ENCODE results near the gene ADGRB3. TPM values are rescaled to one million over a fixed set of nuclear protein-coding genes. Genes with fewer than 3 reads are reported as not detected.

ADGRB3 gene
- 0.20 TPM for total RNA-seq

DNA sequence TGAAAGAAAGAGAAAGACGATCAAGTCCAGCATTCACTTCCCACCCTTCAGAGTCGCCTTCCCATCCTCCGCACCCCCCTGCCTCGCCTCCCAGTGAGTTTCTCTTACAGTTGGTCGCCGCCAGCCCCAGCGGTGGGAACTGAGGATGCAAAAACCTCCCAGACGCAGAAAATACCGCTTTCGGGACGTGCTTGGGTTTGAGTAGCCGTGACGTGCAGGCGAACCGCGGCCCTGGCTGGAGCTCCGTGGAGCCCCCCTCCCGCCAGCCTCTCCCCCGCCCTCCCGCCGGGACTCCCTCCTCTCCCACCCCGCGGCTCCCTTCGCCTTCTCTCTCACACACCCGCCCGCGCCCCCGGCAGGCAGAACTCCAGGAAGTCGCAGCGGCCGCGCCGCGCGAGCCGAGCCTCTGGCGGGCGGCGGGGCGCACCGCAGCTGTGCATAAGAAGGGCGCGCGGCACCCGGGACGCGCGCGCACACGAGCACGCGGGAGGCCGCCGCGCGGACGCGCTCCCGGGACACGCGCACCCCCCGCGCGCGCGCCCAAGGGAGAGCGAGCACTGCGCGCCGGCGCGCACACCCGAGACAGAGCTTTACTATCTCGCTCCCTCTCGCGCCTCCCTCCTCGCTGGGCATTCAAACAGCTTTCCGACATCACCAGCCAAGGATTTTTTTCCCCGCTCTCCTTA lies at the start of gene ADGRB3:
ADGRB3 (plus strand) TSS at position 557 of the 686 bp plus-strand sequence. CDS start 3,394 bp downstream, outside the sequence.
- ATAC-seq: peak; percentile 71

DNA sequence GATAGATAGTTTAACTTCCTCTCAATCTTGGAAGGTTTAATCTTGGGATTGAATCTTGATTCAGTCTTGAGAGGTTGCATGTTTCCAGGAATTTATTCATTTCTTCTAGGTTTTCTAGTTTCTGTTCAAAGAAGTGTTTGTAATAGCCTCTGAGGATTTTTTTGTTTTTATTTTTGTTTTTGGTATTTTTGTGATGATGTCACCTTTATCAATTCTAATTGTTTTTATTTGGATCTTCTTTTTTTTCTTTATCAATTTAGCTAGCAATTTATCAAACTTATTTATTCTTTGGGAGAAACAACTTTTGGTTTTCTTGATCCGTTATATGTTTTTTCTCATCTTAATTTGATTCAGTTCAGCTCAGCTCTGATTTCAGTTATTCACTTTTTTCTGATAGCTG lies 41.5 kb upstream of the ADGRB3 start:
- ATAC-seq: no peak

DNA sequence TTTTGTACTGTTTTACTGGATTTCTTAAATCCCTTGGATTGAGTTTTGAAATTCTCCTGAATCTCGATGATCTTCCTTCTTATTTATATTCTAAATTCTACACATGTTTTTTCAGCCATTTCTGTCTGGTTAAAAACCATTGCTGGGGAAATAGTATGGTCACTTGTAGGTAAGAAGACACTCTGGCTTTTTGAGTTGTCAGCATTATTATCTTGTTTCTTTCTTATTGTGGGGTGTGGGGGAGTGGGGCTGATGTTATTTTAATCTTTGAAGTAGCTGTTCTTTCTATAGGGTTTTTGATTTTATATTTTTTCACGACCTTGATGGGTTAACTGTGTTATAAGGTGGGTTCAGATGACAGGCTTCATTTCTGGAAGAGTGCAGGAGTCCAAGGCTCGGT lies 37.4 kb upstream of the ADGRB3 start:
- ATAC-seq: no peak

DNA sequence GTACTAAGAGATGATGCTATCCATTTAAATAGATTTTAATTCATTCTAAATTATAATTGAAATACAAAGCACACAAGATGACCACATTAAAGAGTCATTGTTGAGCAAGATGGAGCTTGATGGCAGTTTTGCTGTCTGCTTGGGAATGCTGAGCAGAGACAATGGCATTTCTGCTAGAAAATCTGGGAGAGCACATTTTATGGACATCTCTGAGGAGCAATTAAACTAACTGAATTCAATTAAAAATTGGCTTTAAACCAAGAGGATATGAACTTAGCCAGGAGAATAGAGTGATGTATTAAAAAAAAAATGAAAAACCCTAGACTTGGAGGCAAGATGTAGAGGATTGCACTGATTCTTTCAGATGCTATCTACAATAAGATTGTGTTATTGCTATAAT lies 19.1 kb upstream of the ADGRB3 start:
- ATAC-seq: no peak

DNA sequence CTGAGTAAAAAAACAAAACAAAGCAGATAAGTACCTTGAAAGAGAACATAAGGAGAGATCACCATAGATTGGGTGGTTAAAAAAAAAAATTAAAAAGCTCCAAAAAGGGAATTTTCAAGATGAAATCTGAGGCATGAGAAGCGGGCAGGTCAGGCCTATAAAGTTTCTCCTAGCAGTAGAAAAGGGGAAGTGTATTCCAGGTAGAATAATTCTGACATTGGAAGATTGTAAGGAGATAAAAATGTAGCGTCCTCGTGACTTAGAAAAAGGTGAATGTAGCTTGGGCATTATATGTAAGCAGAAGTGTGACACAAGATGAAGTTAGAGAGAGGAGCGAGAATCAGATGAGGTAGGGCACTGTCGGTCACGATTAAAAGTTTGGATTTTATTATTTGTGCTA lies 9.1 kb upstream of the ADGRB3 start:
- no peak for ATAC-seq

DNA sequence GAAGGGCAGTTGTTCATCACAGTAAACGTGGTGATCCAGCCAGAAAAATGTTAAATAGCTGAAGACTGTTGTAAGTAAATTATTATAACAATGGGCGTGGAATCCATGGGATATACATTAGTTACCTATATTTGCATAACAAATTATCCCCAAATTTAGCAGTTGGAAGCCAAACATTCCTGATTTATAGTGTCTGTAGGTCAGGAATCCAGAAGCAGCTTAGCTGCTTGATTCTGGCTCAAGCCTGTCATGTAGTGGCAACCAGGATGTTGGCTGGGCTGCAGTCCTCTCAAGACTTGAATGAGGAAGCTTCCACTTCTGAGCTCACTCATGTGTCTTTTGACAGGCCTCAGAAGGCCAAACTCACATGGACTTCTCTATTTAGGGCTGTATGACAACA lies 6.9 kb upstream of the ADGRB3 start:
- no peak for ATAC-seq

DNA sequence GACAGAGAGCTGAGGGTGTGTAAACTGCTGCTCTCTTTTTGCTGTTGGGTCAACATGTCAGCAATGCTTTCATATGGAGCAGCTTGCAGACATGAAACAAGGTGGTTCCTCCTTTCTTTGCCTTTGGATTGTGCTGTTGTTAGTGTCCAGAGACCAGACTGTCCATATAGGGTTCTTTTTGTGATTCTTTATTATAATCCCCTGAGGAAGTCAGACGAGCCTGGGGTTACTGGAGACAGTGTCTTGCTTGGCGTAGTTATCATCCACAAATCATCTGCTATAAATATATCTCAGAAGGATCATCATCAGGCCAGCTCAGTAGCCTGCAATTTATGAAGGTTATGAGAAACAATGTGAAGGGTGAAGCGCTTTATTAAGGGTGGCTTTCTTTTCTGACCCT lies 2.3 kb upstream of the ADGRB3 start:
- ATAC-seq: no peak

DNA sequence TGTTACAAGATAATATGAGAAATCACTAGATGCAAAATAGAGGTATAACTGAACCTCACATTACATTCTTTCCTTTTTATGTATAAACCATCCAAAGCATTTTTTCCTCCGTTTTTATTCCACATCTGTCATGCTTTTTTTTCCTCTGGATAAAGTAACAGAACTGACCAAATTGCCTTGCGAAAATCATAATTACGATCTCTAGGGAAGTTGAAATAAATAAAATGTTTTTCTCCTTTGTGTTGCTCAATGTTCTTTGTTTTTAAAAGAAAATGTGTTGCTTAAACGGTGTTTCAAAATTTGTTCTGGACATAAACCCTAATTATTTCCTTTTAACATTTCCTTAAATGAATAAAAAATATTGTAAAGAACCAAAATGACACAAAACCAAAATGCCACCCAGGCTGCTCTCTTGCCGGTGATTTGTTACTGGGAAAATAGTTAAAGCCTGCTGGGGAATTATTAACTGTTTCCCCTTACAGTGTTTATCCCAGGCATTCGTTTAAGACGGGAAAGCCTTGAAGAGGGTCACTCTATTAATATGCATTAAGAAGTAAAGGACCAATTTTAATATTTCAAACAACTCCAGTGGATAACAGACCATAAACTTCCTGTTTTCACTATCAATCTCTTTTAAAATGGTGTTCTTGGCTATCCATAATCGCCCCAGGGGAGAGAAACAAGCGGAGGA lies 1.7 kb upstream of the ADGRB3 start:
- ATAC-seq: no peak

DNA sequence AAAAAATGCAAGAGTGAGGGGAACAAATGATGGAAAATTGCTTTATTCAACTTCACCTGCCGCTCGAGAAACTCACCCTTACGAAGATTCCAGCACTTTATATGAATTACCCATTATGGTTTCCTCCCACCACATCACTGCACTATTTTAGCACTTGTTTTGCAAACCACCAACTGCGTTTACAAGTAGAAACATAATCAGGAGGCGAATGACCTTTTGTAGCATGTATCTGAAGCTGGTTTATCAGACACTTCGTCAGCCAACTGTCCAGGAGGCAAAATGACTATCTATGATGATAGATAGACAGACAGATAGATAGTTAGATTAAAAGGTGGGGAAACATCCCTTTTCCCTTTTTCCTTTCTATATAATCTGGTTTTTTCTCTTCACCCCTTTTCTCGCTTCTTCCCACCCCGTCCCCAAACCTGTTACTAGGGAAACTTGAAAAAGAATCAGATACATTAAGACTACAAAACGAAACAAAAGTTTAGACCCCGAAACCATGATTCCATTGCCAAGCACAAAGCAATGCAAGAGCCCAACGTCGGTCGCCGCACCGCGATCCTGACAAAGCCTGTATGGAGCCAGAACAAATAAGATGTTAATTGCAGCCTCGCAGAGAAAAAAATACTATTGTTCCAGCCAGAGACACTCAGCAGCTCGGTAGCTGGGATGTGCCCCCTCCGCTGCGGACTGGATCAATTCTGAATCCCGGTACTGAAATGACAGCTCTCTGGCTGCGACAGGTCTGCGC lies 933 bp upstream of the ADGRB3 start:
- ATAC-seq: no peak

DNA sequence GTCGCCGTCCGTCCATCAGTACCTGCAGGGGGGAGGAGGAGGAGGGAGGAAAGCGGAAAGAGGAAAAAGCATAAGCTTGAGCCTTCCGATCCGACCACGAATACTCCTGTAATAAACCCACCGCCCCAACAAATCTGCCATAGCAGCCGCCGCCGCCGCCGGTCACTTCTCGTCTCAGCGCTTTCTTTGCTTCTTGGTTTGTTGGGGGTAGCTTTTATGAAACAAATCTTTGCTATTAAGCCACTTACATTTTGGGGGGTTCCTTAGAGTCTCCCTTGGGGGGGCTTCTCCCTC lies 277 bp downstream of the ADGRB3 start:
- no peak for ATAC-seq

DNA sequence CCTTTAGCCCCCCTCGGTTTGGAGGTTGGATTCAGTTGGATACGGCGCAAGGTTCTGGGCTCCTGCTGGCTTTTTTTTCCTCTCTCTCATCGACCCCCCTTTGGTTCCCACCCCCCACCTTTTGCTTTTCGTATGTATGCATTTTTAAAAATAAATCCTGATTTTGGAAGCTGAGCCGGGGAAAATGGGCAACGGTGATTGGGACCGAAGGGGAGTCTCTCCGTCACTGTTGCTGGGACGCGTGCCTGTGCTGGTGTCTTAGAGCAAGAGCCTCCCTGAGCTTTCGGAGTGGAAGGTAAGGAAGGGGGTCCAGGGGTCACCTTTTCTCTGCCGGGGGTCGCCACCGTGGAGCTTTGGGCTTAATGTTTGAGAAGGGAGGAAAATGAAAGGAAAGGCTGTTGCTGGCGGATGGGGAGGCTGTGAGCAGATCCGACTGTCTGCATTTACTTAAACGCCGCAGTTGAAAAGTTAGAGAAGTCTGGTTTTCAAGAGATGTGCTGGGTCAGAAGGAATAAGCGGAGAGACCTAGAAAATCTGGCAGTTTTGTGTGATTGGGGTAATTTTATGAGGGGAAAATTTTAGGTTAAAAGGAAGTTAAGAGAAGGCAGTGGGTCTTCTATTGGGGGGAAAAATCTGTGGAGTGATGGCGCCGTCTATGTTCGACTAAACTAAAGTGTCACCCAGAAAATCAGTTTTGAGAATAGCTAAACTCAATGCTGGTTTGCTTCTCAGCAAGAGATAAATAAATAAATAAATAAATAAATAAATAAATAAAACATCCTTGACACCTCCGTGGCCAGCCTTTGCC lies 828 bp downstream of the ADGRB3 start:
- ATAC-seq: no peak

DNA sequence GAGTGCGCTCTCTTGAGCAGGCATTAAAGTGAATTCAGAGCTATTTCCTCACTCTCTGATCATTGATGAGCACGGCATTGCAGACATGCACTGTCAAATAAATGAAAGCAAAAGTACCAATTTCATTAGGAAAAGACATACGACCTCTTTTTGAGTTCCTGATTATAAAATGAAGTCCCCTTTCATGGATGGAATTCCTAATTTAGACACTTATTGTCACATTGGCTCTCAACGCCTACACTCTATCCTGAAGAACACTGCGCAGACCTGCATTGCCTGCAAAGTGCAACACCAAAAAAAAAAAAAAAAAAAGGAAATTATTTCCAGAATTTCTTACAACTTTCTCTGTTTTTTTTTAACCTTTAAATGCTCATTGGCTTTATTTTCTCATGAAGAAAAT lies 1.6 kb downstream of the ADGRB3 start:
- ATAC-seq: no peak

DNA sequence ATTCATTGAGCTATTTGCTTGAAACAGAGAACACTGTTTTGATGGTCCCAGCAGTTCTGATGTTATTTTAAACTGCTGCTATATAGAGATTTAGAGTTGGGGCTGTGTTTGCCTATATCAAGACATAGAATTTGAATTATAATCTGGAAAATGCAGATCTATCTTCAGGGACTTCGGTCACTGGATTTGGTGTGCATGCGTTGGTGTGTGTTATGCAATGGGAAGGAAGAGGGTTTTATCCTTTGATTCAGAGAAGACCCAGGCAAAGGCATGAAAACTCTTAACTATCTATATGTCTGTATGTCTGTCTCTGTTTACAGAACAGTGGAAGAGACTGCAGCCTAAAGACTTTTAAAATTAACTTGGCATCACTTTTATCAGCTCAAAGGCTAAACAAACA lies 2.0 kb downstream of the ADGRB3 start:
- no peak for ATAC-seq

DNA sequence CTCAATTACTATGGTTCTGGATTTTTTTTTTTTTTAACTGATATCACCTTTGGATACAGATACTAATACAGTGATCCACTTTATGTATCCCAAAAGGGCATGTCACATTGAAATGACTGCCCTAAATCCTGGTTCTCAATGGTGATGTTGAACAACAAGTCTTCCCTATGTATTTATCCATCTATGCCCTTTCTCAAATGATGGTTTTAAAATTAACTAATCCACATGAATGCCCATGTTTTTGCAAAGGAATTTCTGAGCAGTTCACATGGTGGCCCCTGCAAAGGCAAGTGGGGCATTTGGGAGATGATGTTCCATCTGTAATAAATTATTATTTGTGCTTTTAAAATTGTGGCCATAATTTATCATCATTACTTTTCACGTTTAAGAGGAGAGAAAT lies 2.7 kb downstream of the ADGRB3 start:
- ATAC-seq: no peak

DNA sequence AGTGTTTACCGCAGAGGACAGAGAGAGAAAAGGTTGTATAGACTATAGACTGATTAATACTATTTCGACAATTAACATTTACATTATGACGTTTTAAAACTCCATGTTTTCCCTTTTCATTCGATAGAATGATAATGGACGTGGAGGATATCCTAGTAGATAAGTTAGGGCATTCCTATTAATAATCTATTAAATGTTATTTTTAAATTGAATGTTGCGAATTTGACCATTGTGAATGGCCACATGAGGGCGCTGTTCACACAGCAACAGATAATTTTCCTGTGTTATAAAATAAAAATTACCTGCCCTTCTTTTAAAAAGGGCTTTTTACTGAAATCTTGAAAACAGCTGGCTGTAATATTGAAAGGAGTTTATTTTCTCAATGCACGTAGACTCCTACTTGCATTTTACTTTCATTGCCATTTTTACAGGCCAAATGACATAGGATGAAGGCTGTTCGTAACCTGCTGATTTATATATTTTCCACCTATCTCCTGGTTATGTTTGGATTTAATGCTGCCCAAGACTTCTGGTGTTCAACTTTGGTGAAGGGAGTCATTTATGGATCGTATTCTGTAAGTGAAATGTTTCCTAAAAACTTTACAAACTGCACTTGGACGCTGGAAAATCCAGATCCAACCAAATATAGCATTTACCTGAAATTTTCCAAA lies 3.3 kb downstream of the ADGRB3 start:
- no peak for ATAC-seq

DNA sequence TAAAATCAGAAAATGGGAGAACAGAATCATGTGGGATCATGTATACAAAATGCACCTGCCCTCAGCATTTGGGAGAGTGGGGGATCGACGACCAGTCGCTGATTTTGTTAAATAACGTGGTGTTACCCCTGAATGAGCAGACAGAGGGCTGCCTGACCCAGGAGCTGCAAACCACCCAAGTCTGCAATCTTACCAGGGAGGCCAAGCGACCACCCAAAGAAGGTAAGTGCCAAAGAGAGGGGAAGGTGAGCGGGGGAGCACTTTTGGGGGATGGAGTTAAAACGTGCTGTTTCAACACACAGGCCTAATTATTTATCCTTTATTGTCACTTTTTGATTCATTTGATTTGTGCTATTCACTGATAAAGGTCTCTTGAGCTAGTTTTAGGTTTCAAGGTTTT lies 4.1 kb downstream of the ADGRB3 start:
- no peak for ATAC-seq

DNA sequence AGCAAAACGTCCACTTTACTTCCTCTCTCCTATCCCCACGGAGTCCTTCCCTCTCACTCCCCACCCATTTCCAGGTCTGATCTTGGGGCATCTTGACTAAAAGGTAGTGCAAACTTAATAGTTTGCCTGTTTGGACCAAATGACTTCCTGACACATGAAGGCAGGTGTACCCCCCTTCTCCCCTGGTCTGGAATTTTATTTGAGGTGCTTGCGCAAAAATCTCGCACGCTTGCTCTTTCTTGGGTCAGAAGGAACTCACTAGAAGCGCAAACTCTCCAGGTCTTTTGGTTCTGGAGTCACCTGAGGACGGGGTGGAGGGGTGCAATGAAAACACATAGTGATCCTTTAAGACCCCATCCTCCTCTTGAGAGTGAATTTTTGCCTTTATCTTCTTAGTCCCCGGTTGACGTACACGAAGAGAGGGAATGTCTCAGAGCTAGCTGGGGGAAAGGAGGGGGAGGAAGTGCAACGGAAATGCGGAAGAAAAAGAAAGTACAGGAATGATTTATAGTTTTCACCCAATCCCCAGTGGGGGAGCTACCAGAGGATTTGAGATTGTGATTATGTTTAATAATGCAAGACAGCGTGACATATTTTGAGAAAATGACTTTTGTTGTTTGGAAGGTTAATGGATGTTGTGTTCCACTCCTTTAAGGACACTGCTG lies 4.9 kb downstream of the ADGRB3 start:
- ATAC-seq: no peak

DNA sequence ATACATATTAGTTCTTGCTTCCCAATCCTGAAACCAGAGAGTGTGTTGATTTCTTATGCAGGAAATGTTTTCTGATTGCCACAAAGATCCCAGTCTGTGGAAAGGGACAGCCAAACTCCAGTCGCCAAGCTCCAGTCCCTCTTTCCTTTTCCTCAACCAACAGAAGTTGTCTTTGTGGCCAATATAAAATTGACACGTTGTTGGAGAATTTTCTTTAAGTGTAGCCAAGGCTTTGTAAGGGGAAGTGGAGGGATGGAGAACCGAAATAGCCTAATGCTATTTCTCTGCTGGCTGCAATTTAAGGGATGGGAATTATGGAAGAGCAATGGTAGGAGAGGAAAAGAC lies 5.4 kb downstream of the ADGRB3 start:
- no peak for ATAC-seq

DNA sequence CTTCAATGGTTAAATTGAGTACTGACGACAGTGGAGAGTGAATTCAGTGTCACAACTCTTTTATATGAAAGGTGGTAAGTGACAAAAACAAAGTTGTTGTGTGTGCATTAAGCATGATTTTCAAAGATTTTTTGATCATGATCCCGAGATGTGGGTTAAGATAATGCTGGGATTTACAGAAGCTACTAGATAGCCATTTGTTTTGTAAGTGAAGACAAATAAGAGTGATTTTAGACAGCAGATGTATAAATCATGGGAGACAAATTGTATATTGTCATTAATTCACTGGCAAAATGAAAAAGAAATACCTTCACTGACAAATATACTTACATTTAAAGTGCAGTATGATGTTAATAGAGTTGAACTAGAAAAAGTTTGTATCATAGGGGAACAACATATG lies 6.1 kb downstream of the ADGRB3 start:
- no peak for ATAC-seq

DNA sequence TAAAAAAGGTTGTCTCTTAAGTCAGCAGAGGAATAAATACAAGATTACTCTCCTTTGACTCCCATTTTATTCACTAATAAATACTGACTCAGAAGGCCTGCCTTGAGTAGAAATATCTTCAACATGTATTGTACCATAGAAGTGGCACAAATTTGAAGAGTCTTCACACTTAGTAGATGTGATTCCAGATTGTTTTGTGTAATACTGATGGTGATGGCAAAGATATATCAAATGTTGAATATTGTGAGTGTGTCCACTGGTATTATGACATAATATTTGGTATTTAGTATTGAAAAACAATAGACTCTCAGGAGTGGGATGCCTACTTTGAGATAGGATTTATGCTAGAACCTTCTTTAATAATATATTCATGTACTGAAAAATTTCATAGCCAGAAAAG lies 7.0 kb downstream of the ADGRB3 start:
- ATAC-seq: no peak

DNA sequence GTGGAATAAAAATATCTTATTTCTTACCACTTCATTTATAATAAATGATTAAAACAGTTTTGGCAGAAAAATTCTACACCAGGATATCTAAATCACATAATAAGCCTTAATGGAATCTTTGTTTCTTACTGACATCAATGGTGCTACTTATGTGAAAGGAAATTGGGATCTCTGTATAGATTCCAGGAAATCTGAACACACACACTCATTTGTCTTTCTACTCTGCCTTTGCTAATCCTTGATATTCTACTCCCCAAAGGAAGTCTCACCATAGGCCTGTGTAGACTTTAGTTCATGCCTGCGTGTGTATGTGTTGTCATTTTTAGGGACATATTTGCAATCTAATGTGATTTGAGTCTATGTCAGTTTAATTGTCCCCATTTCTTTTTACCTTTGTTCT lies 7.9 kb downstream of the ADGRB3 start:
- ATAC-seq: no peak

DNA sequence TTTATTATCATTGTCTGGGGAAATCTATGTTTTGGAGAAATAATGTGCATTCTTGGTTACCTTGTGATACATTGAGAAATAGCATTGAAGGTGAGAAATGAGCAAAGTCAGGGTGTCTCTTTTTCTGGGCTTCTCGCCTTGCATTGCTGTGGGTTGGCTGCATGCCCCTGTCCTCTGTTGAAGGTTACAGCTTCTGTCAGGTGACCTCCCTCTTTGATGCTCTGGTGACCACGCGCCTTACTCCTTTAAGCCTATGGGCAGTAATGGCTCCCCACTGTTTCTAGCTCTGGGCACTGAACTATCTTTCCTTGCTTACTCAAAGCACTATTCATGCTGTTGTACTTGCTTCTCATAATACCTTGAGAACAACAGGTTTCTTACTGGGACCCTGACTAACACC lies 14.6 kb downstream of the ADGRB3 start:
- ATAC-seq: no peak
